ENCODE results near the gene TBL3. TPM values are rescaled to one million over a fixed set of nuclear protein-coding genes. Genes with fewer than 3 reads are reported as not detected.

The TBL3 gene
- total and polyA plus RNA-seq, 9 of the 15 experiments (the other 6 are each of a cell fraction or from before 2014, with no cell fraction given): 0.97 to 117 (median 24.5) TPM

DNA sequence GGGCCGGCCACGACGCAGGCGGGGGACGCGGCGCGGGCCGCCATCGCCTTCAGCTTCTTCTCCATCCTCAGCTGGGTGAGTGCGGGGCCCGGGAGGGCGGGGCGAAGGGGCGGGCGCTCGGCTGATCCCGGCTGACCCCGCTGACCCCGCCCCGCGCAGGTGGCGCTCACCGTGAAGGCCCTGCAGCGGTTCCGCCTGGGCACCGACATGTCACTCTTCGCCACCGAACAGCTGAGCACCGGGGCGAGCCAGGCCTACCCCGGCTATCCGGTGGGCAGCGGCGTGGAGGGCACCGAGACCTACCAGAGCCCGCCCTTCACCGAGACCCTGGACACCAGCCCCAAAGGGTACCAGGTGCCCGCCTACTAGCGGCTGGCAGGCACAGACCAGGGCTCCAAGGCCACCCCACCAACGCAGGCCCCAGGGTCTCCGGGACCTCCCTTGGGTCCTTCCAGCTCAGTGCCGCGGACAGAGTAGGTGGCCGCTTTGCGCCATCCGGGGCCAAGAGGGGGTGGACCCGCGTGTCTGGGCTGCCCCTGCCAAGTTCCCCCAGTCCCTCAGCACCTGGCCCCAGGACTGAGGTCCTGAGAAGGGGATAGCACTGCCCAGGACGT lies 21.0 kb downstream of the TBL3 start:
- 2% methylated on average over 40 of the region's 50 CpGs for WGBS (ENCODE audit: insufficient coverage, low coverage, missing lambda C conversion rate)
- Histone ChIP-seq H3K9me3 (replicated peaks; ENCODE audit: control insufficient read depth, insufficient read depth, low read depth, low read length) (no peaks in the 10 kb centered on the region), H3K4me2 (ENCODE audit: insufficient read depth, low read length) (peak overlapping the region; percentile 87), H3K9me1 (ENCODE audit: control insufficient read depth, insufficient read depth, low read length) (no peaks in the 10 kb centered on the region), H3K4me3 (peak overlapping the region; percentile 64), H3K27me3 (ENCODE audit: control insufficient read depth in 2 of 2, insufficient read depth in 2 of 2, low read length in 2 of 2) (no peaks in the 10 kb centered on the region), H3K4me1 (replicated peaks in 1 of 2; ENCODE audit: control insufficient read depth in 2 of 2, insufficient read depth in 2 of 2, low read length in 2 of 2) (peaks cover 29 to 55% of the 10 kb centered on the region in 2 experiments), H3K9ac (ENCODE audit: insufficient read depth in 1 of 2, low read depth in 2 of 2, low read length in 2 of 2) (peak overlapping the region; percentile 80 to 96), H3K36me3 (ENCODE audit: control insufficient read depth, insufficient read depth, low read length) (peaks cover 28% of the 10 kb centered on the region; the same call in 2 of the 3 replicates), H3K79me2 (ENCODE audit: control insufficient read depth, insufficient read depth, low read length) (peaks cover 31% of the 10 kb centered on the region), H2AFZ (ENCODE audit: low read depth, low read length) (peak overlapping the region; percentile 87), H4K20me1 (replicated peaks; ENCODE audit: control insufficient read depth, insufficient read depth, low read length) (no peaks in the 10 kb centered on the region; the same call in 1 of the 2 replicates), H3K27ac (ENCODE audit: extremely low read depth, low read depth, low read length) (peak overlapping the region; percentile 94)
- FAIRE-seq: no peak
- no TSS peak for BruUV-seq (replicated peaks)
- ATAC-seq: peak; percentile 43
- intact Hi-C loops (cut with micrococcal nuclease): loop anchor here (2.0 kb wide), 1 partner anchor 16 kb away; the partner anchor contains the start of gene ZNF598
- in situ Hi-C loops (cut with MboI): no loop called here
- CTCF ChIA-PET (ENCODE audit: low intra/inter-chr PET ratio): no interaction called here
- DNase-seq (ENCODE audit: extremely low read depth in 1 of 4, low spot score in 3 of 4): peak; percentile 62 to 83 (median 75)
- POLR2A ChIA-PET: interaction anchor here (0.6 to 5.5 kb wide), 6 partner anchors 12 to 435 kb away, joined by 3 to 50 read pairs (median 3); partner anchors contain the start of genes RNF151 and RPS2
- TF ChIP-seq, protein P1, sequence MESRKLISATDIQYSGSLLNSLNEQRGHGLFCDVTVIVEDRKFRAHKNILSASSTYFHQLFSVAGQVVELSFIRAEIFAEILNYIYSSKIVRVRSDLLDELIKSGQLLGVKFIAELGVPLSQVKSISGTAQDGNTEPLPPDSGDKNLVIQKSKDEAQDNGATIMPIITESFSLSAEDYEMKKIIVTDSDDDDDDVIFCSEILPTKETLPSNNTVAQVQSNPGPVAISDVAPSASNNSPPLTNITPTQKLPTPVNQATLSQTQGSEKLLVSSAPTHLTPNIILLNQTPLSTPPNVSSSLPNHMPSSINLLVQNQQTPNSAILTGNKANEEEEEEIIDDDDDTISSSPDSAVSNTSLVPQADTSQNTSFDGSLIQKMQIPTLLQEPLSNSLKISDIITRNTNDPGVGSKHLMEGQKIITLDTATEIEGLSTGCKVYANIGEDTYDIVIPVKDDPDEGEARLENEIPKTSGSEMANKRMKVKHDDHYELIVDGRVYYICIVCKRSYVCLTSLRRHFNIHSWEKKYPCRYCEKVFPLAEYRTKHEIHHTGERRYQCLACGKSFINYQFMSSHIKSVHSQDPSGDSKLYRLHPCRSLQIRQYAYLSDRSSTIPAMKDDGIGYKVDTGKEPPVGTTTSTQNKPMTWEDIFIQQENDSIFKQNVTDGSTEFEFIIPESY (CRISPR knock-in tag; IDR thresholded peaks at IDR 0.05): 0 out of 2 replicates have a peak, but pooled peaks have one; percentile 11
- TF ChIP-seq MNT (conservative IDR thresholded peaks at IDR 0.05): peak in 1 of 2 experiments; percentile 47; a peak in 3 of 4 replicates
- TF ChIP-seq, protein P2, sequence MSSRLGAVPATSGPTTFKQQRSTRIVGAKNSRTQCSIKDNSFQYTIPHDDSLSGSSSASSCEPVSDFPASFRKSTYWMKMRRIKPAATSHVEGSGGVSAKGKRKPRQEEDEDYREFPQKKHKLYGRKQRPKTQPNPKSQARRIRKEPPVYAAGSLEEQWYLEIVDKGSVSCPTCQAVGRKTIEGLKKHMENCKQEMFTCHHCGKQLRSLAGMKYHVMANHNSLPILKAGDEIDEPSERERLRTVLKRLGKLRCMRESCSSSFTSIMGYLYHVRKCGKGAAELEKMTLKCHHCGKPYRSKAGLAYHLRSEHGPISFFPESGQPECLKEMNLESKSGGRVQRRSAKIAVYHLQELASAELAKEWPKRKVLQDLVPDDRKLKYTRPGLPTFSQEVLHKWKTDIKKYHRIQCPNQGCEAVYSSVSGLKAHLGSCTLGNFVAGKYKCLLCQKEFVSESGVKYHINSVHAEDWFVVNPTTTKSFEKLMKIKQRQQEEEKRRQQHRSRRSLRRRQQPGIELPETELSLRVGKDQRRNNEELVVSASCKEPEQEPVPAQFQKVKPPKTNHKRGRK (tag; IDR thresholded peaks at IDR 0.05): no peak
- TF ChIP-seq SMAD4 (CRISPR knock-in tag; conservative IDR thresholded peaks at IDR 0.05): 0 out of 2 replicates have a peak, but pooled peaks have one; percentile 10
- TF ChIP-seq ASH1L (IDR thresholded peaks at IDR 0.05; ENCODE audit: borderline replicate concordance, low read depth, partially characterized antibody): no peak
- no peak for TF ChIP-seq NFE2L1 (tag; IDR thresholded peaks at IDR 0.05; ENCODE audit: borderline replicate concordance, low read depth)
- TF ChIP-seq POLR2A (conservative IDR thresholded peaks at IDR 0.05): no peak; the same call in 1 of the 2 replicates
- TF ChIP-seq RFX5 (IDR thresholded peaks at IDR 0.05; ENCODE audit: low read depth, low read length): no peak
- TF ChIP-seq TCF7L2 (IDR thresholded peaks at IDR 0.05; ENCODE audit: low read depth, low read length): no peak
- TF ChIP-seq, protein P3, sequence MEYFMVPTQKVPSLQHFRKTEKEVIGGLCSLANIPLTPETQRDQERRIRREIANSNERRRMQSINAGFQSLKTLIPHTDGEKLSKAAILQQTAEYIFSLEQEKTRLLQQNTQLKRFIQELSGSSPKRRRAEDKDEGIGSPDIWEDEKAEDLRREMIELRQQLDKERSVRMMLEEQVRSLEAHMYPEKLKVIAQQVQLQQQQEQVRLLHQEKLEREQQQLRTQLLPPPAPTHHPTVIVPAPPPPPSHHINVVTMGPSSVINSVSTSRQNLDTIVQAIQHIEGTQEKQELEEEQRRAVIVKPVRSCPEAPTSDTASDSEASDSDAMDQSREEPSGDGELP (CRISPR knock-in tag; IDR thresholded peaks at IDR 0.05; ENCODE audit: borderline replicate concordance): peak; percentile 68; the same call in 1 of the 2 replicates
- TF ChIP-seq ATF7 (IDR thresholded peaks at IDR 0.05): 0 out of 2 replicates have a peak, but pooled peaks have one; percentile 18
- TF ChIP-seq MCM7 (IDR thresholded peaks at IDR 0.05): no peak
- 0 out of 2 replicates have a peak, but pooled peaks have one; percentile 29 for TF ChIP-seq HNRNPL (IDR thresholded peaks at IDR 0.05; ENCODE audit: low read depth, low read length)
- TF ChIP-seq, protein P4, sequence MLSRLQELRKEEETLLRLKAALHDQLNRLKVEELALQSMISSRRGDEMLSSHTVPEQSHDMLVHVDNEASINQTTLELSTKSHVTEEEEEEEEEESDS (CRISPR knock-in tag; IDR thresholded peaks at IDR 0.05): no peak
- TF ChIP-seq NR3C1 (CRISPR knock-in tag; IDR thresholded peaks at IDR 0.05): no peak
- peak; percentile 35 for TF ChIP-seq U2AF1 (optimal IDR thresholded peaks at IDR 0.05; ENCODE audit: low read depth, low read length)
